GM12875 (cell line): ENCODE results near the gene MINDY4.

Experiments used
- H3K4me3 ChIP-seq: one replicate; pipeline ENCODE4 v1.5.1; 2011; ENCODE audit warnings: low read depth, low read length, control low read depth
- TF ChIP-seq, protein P1 (sequence below): IDR thresholded peaks from 2 replicates; pipeline ENCODE4 v1.5.1; 2011; ENCODE audit warnings: low read depth, mild to moderate bottlenecking, control low read depth, inconsistent platforms, low read length, moderate library complexity, borderline replicate concordance; ENCODE audit not compliant: insufficient read depth

The MINDY4 gene

DNA sequence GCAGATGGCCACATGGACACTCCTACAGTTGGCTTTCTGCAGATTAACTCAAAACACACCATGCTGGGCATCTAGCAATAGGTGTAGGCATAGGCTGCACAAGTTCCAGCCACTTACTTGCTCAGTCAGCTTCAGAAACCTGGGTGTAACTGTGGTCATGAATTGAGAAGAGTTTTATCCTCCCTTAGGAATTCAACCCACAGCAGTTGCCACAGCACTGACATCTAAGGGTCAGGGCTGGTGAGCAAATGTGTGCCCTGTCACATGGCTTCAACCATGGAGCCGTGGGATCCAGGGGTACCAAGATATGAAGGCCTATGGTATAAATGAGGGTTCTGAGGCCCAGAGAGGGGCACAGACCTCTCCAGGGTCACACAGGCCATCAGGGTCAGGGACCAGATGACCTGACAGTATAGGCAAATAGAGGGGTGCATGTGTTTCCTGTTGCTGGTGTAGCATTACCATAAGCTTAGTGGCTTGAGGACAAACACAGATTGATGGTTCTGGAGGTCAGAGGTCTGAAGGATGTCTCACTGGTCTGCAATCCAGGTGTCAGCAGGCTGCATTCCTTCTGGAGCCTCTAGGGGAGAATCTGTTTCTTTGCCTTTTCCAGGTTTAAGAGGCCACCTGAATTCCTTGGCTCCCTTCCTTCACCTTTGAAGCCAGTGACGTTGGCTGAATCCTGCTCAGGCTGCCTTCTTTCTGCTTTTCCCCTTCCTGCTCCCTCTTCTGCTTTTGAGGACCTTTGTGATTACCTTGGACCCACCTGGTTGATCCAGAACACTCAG, 24.1 kb downstream of the MINDY4 start:
- H3K4me3 ChIP-seq: no peak overlapping the region
- TF ChIP-seq, protein P1, sequence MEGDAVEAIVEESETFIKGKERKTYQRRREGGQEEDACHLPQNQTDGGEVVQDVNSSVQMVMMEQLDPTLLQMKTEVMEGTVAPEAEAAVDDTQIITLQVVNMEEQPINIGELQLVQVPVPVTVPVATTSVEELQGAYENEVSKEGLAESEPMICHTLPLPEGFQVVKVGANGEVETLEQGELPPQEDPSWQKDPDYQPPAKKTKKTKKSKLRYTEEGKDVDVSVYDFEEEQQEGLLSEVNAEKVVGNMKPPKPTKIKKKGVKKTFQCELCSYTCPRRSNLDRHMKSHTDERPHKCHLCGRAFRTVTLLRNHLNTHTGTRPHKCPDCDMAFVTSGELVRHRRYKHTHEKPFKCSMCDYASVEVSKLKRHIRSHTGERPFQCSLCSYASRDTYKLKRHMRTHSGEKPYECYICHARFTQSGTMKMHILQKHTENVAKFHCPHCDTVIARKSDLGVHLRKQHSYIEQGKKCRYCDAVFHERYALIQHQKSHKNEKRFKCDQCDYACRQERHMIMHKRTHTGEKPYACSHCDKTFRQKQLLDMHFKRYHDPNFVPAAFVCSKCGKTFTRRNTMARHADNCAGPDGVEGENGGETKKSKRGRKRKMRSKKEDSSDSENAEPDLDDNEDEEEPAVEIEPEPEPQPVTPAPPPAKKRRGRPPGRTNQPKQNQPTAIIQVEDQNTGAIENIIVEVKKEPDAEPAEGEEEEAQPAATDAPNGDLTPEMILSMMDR: 0 out of 2 replicates have a peak, but pooled peaks have one; percentile 4

DNA sequence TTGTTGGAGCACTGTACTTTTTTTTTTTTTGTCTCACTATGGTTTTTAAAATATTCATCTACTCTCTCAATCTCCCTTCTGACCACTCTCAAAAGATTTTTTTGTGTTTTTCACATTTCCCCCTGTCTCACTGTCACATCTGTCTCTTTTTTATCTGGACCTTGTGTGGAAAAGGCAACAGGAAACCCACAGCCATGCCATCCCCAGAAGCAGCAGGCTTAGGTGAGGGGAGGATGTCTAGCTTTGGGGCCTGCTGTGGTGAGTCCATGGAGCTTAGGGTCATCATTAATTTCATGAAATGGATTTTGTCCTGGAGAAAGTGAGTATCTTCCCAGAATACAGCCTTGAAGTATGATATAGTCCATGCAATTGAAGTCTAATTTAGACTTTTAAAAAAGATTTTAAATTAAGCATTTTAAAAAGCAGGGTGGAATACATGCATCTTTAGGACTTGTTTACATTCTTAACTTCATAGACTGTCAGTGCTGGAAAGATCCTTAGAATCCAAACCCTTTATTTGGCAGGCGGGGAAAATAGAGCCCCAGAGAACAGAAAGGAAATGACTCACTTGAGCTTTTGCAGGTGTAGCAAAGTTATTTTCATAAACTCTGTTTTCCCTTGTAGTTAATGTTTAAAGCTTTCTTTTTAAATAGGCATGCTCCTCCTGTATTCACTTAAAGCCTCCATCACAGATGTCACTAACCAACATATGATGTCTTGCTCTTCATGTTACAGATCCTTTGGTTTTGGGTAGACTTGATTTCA, 25.1 kb downstream of the MINDY4 start:
- TF ChIP-seq, protein P1: no peak
- no peak overlapping the region for H3K4me3 ChIP-seq

DNA sequence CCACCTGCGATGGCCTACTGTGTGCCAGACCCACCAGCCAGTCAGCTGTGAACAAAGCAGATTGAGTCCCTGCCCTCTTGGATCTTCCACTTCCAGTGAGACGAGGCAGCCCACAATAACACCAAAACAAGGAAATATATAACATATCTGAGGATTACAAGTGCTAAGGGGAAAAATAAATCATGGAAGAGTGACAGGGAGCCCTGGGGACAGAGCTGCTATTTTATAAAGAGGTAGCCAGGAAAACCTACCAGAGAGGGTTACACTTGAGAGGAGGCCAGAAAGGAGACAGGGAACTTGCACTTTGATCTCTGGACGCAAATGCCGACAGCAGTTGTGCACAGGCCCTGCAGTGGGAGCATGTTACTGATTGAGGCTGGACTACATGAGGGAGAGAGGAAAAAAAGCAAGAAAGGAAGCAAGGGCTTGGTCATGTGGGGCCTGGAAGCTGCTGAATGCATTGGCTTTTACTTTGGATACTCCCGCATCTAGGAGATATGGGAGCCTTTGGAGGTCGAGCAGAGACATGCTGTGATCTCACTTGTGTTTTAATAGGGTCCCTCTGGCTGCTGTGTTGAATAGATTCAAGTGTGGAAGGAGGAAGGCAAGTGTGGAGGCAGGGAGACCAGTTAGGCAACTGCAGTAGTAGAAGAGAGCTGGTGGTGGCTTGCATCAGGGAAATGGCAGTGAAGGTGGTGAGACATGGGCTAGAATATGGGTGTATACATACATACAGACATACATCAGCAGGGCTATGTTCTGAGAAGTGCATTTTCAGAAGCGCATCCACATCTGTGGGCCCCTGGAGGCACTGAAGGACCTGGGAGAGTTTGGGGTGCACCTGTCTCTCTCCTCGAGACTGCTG, 26.2 kb downstream of the MINDY4 start:
- H3K4me3 ChIP-seq: no peak overlapping the region
- TF ChIP-seq, protein P1: no peak

DNA sequence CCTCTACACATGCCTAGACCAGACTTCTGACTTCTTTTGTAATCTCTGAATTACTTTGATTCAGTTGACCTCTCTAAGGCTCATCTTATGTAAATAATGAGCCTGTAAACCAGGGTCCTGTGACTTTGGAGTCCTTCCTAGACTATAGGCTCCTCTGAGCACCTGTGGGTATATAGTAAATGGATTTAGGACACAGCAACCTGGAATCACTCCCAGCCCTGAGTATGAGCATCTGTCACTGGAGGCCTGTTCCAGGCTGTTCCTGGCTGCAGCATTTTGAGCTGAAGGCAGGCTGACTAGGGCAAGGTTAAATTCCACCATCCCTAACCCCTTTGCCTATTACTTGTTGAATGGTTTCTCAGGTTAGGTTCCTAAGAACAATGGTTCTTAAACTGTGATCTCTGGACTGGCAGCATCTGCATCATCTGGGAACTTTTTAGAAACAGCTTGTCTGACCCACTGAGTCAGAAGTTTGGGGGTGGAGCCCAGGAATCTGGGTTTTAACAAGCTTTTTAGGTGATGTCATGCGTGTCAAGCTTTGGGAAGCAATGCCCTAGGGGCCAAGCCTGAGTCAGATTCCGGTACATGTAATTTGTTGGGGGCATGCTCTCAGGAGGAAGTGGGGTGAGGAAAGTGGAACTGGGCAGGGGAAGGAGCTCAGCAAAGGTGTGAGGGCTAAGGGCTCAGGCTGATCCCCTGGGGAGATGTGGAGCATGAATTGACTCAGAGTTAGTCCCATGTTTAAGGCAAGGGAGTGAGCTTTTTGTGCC, 28.2 kb downstream of the MINDY4 start:
- TF ChIP-seq, protein P1: no peak
- H3K4me3 ChIP-seq: no peak overlapping the region

DNA sequence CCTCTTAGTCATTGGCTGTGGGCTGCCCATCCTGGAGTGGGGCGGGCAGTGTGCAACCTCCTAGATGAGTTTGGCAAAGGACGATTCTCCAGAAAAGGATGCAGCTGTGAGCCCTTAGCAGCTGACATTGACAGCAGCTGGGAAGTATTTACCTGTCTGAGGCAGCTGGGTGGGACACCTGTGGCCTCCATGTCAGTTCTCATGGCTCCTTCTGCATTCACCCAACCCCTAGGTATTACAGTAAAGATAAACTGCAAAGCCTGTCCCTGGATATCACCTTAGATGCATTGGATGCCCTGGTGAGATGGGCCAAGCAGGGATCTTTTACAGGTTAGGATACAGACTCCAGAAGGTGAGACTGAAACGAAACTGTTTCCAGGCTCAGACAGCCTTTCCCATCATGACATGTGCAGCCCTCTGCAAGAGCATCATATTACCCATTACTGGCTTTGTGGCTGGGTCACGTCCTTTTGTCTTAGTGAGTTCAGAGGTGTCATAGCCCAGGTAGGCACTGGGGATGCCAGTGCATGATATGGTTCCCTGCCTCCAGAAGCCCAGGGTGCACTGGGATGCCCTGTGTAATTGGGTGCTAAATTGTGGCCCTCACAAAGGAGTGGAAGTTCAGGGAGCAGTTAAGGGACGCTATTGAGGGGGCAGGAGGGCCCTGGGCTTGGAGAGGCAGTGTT, 28.9 kb downstream of the MINDY4 start:
- H3K4me3 ChIP-seq: no peak overlapping the region
- TF ChIP-seq, protein P1: no peak

DNA sequence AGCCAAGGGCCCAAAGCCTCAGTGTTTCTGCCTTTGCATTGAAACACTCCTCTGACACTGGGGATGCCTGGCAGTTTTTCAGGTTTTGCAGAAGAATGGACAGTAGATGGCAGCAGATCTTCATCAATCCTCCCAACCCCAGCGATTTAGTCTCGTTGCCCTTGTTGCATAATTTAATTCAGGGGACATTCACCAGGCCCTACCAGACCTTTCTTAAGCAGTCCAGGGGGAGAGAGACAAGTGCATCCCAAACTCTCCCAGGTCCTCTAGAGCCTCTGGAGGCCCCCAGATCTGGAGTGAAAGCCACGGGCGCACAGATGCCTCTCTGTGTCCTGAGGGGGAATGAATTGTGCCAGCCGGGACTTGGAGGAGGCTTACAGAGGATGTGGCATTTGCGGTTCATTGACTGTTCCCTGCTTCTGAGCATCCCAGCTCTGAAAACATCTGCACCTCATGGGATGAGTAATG, 29.6 kb downstream of the MINDY4 start:
- TF ChIP-seq, protein P1: peak; percentile 58; the same call in 1 of the 2 replicates
- no peak overlapping the region for H3K4me3 ChIP-seq
